Fibroblast of the aortic adventitia (primary cell): ENCODE results near the gene TRAPPC11. TPM values are rescaled to one million over a fixed set of nuclear protein-coding genes. Genes with fewer than 3 reads are reported as not detected.
"Not testable (repeated sequence)": the region's sequence is repeated elsewhere in the genome, so short reads cannot be mapped to it uniquely, and the experiment has no call there.

ENCODE experiments used
- DNase-seq: peaks from one replicate; pipeline ENCODE4 v3.0.0-alpha.2; 2010; ENCODE audit warnings: low read depth
- H3K4me3 ChIP-seq: 2 replicates; pipeline ENCODE4 v1.5.1; 2011; ENCODE audit warnings: low read depth, mild to moderate bottlenecking, control low read depth, low read length, moderate library complexity
- total RNA-seq: library from RNA; depleted of rRNA; stranded (reverse); fragments of >200 nt; gene quantifications from 2 replicates; pipeline ENCODE4 v1.2.3, GENCODE V29; 2012; ENCODE audit warnings: low replicate concordance
- TF ChIP-seq, protein P1 (sequence below): IDR thresholded peaks from 2 replicates; pipeline ENCODE4 v1.5.1; 2011; ENCODE audit warnings: mild to moderate bottlenecking, low read length, control low read depth, inconsistent platforms; ENCODE audit not compliant: insufficient read depth

TRAPPC11 gene
- total RNA-seq, 1 donor: 51.5 TPM

DNA sequence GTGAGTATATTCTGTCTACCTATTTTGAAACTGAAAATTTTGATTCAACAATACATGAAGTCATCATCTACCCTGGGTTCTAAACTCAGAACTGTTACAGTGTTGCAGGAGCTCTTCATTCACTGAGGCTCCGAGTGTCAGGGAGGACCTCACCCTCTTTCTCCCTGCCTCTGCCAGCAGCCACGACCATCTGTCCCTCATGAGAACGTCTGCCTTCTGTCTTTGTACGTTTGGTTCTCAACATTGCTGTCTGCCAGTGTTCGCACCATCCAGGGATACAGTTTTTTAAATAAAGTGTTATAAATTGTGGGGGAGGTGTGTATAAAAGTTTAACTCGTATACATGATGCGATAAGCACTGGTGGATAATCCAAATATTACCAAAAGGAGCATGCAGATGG, 55.5 kb downstream of the TRAPPC11 start:
- no peak for DNase-seq
- TF ChIP-seq, protein P1, sequence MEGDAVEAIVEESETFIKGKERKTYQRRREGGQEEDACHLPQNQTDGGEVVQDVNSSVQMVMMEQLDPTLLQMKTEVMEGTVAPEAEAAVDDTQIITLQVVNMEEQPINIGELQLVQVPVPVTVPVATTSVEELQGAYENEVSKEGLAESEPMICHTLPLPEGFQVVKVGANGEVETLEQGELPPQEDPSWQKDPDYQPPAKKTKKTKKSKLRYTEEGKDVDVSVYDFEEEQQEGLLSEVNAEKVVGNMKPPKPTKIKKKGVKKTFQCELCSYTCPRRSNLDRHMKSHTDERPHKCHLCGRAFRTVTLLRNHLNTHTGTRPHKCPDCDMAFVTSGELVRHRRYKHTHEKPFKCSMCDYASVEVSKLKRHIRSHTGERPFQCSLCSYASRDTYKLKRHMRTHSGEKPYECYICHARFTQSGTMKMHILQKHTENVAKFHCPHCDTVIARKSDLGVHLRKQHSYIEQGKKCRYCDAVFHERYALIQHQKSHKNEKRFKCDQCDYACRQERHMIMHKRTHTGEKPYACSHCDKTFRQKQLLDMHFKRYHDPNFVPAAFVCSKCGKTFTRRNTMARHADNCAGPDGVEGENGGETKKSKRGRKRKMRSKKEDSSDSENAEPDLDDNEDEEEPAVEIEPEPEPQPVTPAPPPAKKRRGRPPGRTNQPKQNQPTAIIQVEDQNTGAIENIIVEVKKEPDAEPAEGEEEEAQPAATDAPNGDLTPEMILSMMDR: no peak
- H3K4me3 ChIP-seq: no peak overlapping the region

- H3K4me3 ChIP-seq: no peak overlapping the region
- TF ChIP-seq, protein P1: no peak
- DNase-seq: no peak
Observed at GRCh38 chr4:183716302-183716701, 57.2 kb downstream of the TRAPPC11 start.

- H3K4me3 ChIP-seq: no peak overlapping the region
- TF ChIP-seq, protein P1: no peak
- no peak for DNase-seq
Observed at GRCh38 chr4:183718876-183719275, 59.8 kb downstream of the TRAPPC11 start.

GRCh38 chr4:183721207-183722081, 62.4 kb downstream of the TRAPPC11 start:
- TF ChIP-seq, protein P1: peak; percentile 64
- H3K4me3 ChIP-seq: peak overlapping the region; percentile 44
- peak; percentile 51 for DNase-seq

DNA sequence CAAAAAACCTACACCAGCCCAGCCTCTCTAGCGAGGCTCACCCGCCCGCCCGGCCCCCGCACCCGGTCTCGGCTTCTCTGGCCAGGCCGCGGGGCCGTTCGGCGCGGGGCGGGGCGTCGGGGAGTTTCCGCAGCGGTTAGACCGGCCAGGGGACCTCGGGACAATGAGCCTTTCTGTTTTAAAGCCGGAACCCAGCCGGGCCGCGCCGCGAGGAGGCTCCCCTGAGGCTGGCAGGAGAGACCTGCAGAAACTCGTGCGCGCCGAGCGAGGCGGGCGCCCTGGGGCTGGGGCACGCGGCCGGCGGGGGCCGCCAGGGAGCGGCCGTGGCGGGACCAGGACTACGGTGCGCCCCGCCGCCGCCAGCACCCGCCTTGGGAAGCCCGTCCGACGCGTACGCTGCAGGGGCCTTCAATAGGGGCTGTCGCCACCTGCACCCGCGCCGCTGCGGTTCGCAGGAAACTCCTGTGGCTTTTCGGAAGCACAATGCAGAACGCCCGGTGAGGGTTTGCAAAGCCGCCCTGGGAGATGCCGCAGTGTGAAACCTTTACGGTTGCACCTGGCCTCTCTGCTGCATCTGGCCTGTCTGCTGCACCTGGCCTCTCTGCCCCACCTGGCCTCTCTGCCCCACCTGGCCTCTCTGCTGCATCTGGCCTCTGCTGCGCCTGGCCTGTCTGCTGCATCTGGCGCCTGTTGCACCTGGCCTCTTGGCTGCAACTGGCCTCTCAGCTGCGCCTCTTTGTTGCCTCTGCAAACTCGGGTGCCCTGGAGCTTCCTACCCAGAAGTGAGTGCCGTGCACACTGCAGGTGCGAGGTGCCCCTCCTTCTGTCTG, 63.9 kb downstream of the TRAPPC11 start:
- H3K4me3 ChIP-seq: peak overlapping the region; percentile 60
- DNase-seq: peak; percentile 19
- TF ChIP-seq, protein P1: no peak

DNA sequence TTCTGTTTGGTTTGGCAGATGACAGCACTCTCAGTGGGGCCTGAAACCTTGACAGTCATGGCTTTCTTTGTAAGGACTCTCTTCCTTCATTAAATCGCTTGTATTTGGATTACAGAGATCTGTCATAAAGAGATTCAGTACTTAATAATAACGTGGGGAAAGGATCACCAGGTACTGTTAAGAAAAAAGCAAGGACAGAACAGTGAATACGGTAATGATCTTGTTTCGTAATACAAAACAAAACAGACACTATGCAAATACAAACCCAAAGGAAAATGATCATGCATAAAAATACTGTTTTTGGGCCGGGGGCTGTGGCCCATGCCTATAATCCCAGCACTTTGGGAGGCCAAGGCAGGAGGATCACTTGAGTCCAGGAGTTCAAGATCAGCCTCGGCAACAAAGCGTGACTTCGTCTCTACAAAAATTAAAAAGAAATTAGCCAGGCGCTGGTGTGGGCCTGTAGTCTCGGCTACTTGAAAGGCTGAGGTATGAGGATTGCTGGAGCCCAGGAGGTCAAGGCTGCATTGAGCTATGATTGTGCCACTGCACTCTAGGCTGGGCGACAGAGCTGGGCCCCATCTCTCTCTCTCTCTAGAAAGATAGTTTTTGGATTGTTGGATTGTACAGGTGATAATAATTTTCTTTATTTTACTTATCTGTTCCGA, 64.6 kb downstream of the TRAPPC11 start:
- DNase-seq: no peak
- TF ChIP-seq, protein P1: no peak
- no peak overlapping the region for H3K4me3 ChIP-seq

- not testable (repeated sequence) for H3K4me3 ChIP-seq, DNase-seq
Observed at GRCh38 chr4:183725585-183725984, 66.5 kb downstream of the TRAPPC11 start.
